Left lung (tissue), 10 donors: ENCODE results near the gene OPCML. TPM values are rescaled to one million over a fixed set of nuclear protein-coding genes. Genes with fewer than 3 reads are reported as not detected.

Experiments
- ATAC-seq: fragments of 200-7000 bp; cut with Tn5 transposase; one replicate; pipeline ENCODE4 v1.9.1; 2020; ENCODE audit warnings: moderate library complexity
- DNase-seq, 4 donors: peaks; one replicate each; pipeline ENCODE4 v3.0.0-alpha.2; 2013 to 2020
- H3K27ac ChIP-seq, 2 donors: fragments of 200-600 bp; sonication (generic) in 1 of 2; one replicate each; pipeline versions ENCODE4 v1.5.0 to v1.8.0; 2020 to 2021
- H3K27me3 ChIP-seq, 2 donors: fragments of 200-600 bp; sonication (generic) in 1 of 2; one replicate each; pipeline versions ENCODE4 v1.5.0 to v1.8.0; 2020 to 2021
- H3K36me3 ChIP-seq, 2 donors: fragments of 200-600 bp; sonication (generic) in 1 of 2; one replicate each; pipeline versions ENCODE4 v1.5.0 to v1.8.0; 2020 to 2021
- H3K4me1 ChIP-seq, 2 donors: fragments of 200-600 bp; one replicate each; pipeline ENCODE4 v1.8.0; 2021
- H3K4me3 ChIP-seq, 2 donors: fragments of 200-600 bp; sonication (generic) in 1 of 2; one replicate each; pipeline versions ENCODE4 v1.5.0 to v1.8.0; 2020 to 2021; ENCODE audit warnings: mild to moderate bottlenecking in 1 of 2
- H3K9me3 ChIP-seq, 2 donors: fragments of 200-600 bp; sonication (generic) in 1 of 2; one replicate each; pipeline versions ENCODE4 v1.5.0 to v1.8.0; 2020 to 2021
- CTCF ChIP-seq, 2 donors: fragments of 200-600 bp; sonication (generic) in 1 of 2; IDR thresholded peaks; one replicate each; pipeline versions ENCODE4 v1.5.0 to v1.8.0; 2021; ENCODE audit warnings: antibody characterized with exemption in 2 of 2
- intact Hi-C, 2 donors: fragments of 100-400 bp; cut with DNase I; formaldehyde crosslinking; loops; one replicate each; pipeline versions ENCODE4 v1.11.2 to v1.14.2; 2022
- polyA plus RNA-seq, 6 donors: library from polyadenylated mRNA; unstranded; fragments of 120-200 nt; gene quantifications; one replicate each; pipeline ENCODE4 v1.2.1, GENCODE V29; 2013; ENCODE audit not compliant: insufficient read length in 6 of 6
- total RNA-seq, 2 donors: library from RNA; stranded (reverse); fragmentation: NEBNext Ultra II Directional; extraction: Animal tissue kit (Norgen Biotek cat#: 25700); gene quantifications; one replicate each; pipeline ENCODE4 v1.2.1, GENCODE V29; 2021
- donor health status: DM: no; HTN: yes; CAD: no.
- donor health status: DM: no; HTN: no; CAD: no.

The OPCML gene
- total and polyA plus RNA-seq, 8 donors: 0.98 to 5.3 (median 1.9) TPM; not detected in 2

- DNase-seq (no peak), ATAC-seq (no peak)
- TF ChIP-seq CTCF (IDR thresholded peaks at IDR 0.05): no peak
- Histone ChIP-seq H3K4me1 (no peaks in the 10 kb centered on the region), H3K27me3 (no peaks in the 10 kb centered on the region), H3K4me3 (no peak overlapping the region), H3K27ac (no peak overlapping the region), H3K36me3 (no peaks in the 10 kb centered on the region), H3K9me3 (no peaks in the 10 kb centered on the region)
- intact Hi-C loops: no loop called here
Measured at GRCh38 chr11:132610791-132611190, 921.5 kb downstream of the OPCML start.

GRCh38 chr11:132610216-132610615 is 922.1 kb downstream of the OPCML start:
- H3K27ac ChIP-seq: no peak overlapping the region
- intact Hi-C loops: no loop called here
- no peak for TF ChIP-seq CTCF (IDR thresholded peaks at IDR 0.05)
- H3K9me3 ChIP-seq: no peaks in the 10 kb centered on the region
- H3K27me3 ChIP-seq: no peaks in the 10 kb centered on the region
- H3K36me3 ChIP-seq: no peaks in the 10 kb centered on the region
- no peak for ATAC-seq
- no peaks in the 10 kb centered on the region for H3K4me1 ChIP-seq
- no peak for DNase-seq
- no peak overlapping the region for H3K4me3 ChIP-seq

GRCh38 chr11:132607575-132607974 is 924.7 kb downstream of the OPCML start:
- Histone ChIP-seq H3K27ac (no peak overlapping the region), H3K4me1 (peaks cover 0 to 5% of the 10 kb centered on the region in 2 donors), H3K4me3 (no peak overlapping the region), H3K27me3 (no peaks in the 10 kb centered on the region), H3K9me3 (no peaks in the 10 kb centered on the region), H3K36me3 (no peaks in the 10 kb centered on the region)
- intact Hi-C loops: no loop called here
- ATAC-seq (no peak), DNase-seq (no peak)
- TF ChIP-seq CTCF (IDR thresholded peaks at IDR 0.05): no peak

- no peak overlapping the region for H3K4me3 ChIP-seq
- intact Hi-C loops: no loop called here
- peaks cover 0 to 5% of the 10 kb centered on the region in 2 donors for H3K4me1 ChIP-seq
- DNase-seq (no peak), ATAC-seq (peak; percentile 91)
- H3K36me3 ChIP-seq: no peaks in the 10 kb centered on the region
- no peak overlapping the region for H3K27ac ChIP-seq
- no peaks in the 10 kb centered on the region for H3K9me3 ChIP-seq
- H3K27me3 ChIP-seq: no peaks in the 10 kb centered on the region
- no peak for TF ChIP-seq CTCF (IDR thresholded peaks at IDR 0.05)
Measured at GRCh38 chr11:132605825-132606570, 926.3 kb downstream of the OPCML start.

GRCh38 chr11:132604431-132604830 is 927.9 kb downstream of the OPCML start:
- no peak for TF ChIP-seq CTCF (IDR thresholded peaks at IDR 0.05)
- H3K4me1 ChIP-seq: peaks cover 0 to 5% of the 10 kb centered on the region in 2 donors
- DNase-seq: no peak
- ATAC-seq: no peak
- H3K27me3 ChIP-seq: no peaks in the 10 kb centered on the region
- no peaks in the 10 kb centered on the region for H3K36me3 ChIP-seq
- H3K9me3 ChIP-seq: no peaks in the 10 kb centered on the region
- no peak overlapping the region for H3K27ac ChIP-seq
- H3K4me3 ChIP-seq: no peak overlapping the region
- intact Hi-C loops: no loop called here
